Mesendoderm (in vitro differentiated cells): ENCODE measurements around the gene CD38.

ENCODE experiments used
- DNase-seq: peaks from one replicate; pipeline ENCODE4 v3.0.0; 2013
- H2AK5ac ChIP-seq: 2 replicates; pipeline ENCODE4 v1.6.1; 2013; ENCODE audit warnings: low read length, inconsistent platforms
- H2BK120ac ChIP-seq: 2 replicates; pipeline ENCODE4 v1.6.1; 2013; ENCODE audit warnings: low read depth, mild to moderate bottlenecking, low read length, moderate library complexity, mixed read lengths
- H2BK15ac ChIP-seq: replicated peaks from 2 replicates; pipeline ENCODE4 v1.6.1; 2013; ENCODE audit warnings: low read depth, mild to moderate bottlenecking, moderate library complexity
- H2BK5ac ChIP-seq: 2 replicates; pipeline ENCODE4 v1.6.1; 2013; ENCODE audit warnings: low read length, inconsistent platforms
- H3K18ac ChIP-seq: 2 replicates; pipeline ENCODE4 v1.6.1; 2013; ENCODE audit warnings: mild to moderate bottlenecking, low read length, mixed read lengths
- H3K23ac ChIP-seq: one replicate; pipeline ENCODE4 v1.6.1; 2013; ENCODE audit warnings: low read length
- H3K27ac ChIP-seq: 2 replicates; pipeline ENCODE4 v1.5.1; 2013; ENCODE audit warnings: low read depth, mild to moderate bottlenecking, inconsistent platforms, low read length, moderate library complexity
- H3K27me3 ChIP-seq: 2 replicates; pipeline ENCODE4 v1.6.1; 2013; ENCODE audit warnings: low read length, control low read depth, mild to moderate bottlenecking, inconsistent platforms; ENCODE audit not compliant: insufficient read depth, poor library complexity
- H3K36me3 ChIP-seq: 2 replicates; pipeline ENCODE4 v1.6.1; 2013; ENCODE audit warnings: low read length, inconsistent platforms; ENCODE audit not compliant: control insufficient read depth, insufficient read depth
- H3K4ac ChIP-seq: one replicate; pipeline ENCODE4 v1.6.1; 2013; ENCODE audit warnings: low read depth, mild to moderate bottlenecking, low read length, moderate library complexity
- H3K4me1 ChIP-seq: 2 replicates; pipeline ENCODE4 v1.6.1; 2013; ENCODE audit warnings: low read depth, low read length, inconsistent platforms; ENCODE audit not compliant: control insufficient read depth
- H3K4me2 ChIP-seq: 2 replicates; pipeline ENCODE4 v1.6.1; 2013; ENCODE audit warnings: low read length
- H3K4me3 ChIP-seq: 2 replicates; pipeline ENCODE4 v1.5.1; 2013; ENCODE audit warnings: mild to moderate bottlenecking, low read length
- H3K56ac ChIP-seq: one replicate; pipeline ENCODE4 v1.6.1; 2013; ENCODE audit warnings: low read length
- H3K79me1 ChIP-seq: 2 replicates; pipeline ENCODE4 v1.6.1; 2013; ENCODE audit warnings: low read length, inconsistent platforms
- H3K79me2 ChIP-seq: 2 replicates; pipeline ENCODE4 v1.6.1; 2013; ENCODE audit warnings: mild to moderate bottlenecking, low read length; ENCODE audit not compliant: control insufficient read depth, insufficient read depth
- H3K9ac ChIP-seq: 2 replicates; pipeline ENCODE4 v1.6.1; 2013; ENCODE audit warnings: low read length, inconsistent platforms
- H4K5ac ChIP-seq: one replicate; pipeline ENCODE4 v1.6.1; 2013; ENCODE audit warnings: low read length
- H4K8ac ChIP-seq: one replicate; pipeline ENCODE4 v1.6.1; 2013; ENCODE audit warnings: low read depth, mild to moderate bottlenecking, control low read depth, low read length, moderate library complexity
- WGBS: extraction: QIAGEN DNeasy Blood & Tissue Kit; methylation state at CpG from one replicate; pipeline ENCODE4 v1.1.7; 2013; ENCODE audit warnings: low lambda C conversion rate, missing lambda C conversion rate; ENCODE audit not compliant: insufficient coverage; ENCODE audit errors: extremely low coverage; 5-methylcytosine and 5-hydroxymethylcytosine counted together

CD38 gene

DNA sequence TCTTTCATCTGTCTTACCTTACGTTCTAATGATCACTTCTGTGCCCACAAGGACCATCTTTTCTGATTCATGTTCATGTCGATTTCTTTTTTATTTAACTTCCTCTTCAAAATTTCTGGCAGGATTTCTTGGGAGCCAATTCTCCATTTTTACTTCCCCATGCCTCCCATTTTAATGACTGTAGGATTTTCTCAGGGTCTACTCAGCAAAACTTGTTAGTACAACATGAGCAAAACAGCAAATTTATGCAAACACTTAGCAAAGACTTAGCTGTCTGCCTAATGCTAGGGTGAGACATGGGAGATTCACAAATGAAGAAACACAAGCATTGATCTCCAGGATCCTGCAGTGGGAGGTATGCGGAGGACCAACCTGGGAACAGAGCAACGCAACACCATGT lies 5.5 kb downstream of the CD38 start:
- H3K4ac ChIP-seq: no peak overlapping the region
- peaks cover 7% of the 10 kb centered on the region for H3K27me3 ChIP-seq
- DNase-seq: no peak
- H3K79me1 ChIP-seq: no peaks in the 10 kb centered on the region
- no peak overlapping the region for H4K8ac ChIP-seq
- no peak overlapping the region for H3K9ac ChIP-seq
- H3K56ac ChIP-seq: no peak overlapping the region
- H3K18ac ChIP-seq: no peak overlapping the region
- WGBS: no CpG with 5 or more reads among the region's 4 CpGs
- no peak overlapping the region for H4K5ac ChIP-seq
- no peak overlapping the region for H3K4me3 ChIP-seq
- H3K4me1 ChIP-seq: no peaks in the 10 kb centered on the region
- H2BK5ac ChIP-seq: no peak overlapping the region
- no peak overlapping the region for H2AK5ac ChIP-seq
- peak overlapping the region; percentile 50 for H3K23ac ChIP-seq
- no peaks in the 10 kb centered on the region for H3K79me2 ChIP-seq
- H3K27ac ChIP-seq: no peak overlapping the region
- H3K4me2 ChIP-seq: no peak overlapping the region
- H2BK15ac ChIP-seq: no peak overlapping the region
- no peak overlapping the region for H2BK120ac ChIP-seq
- no peaks in the 10 kb centered on the region for H3K36me3 ChIP-seq

DNA sequence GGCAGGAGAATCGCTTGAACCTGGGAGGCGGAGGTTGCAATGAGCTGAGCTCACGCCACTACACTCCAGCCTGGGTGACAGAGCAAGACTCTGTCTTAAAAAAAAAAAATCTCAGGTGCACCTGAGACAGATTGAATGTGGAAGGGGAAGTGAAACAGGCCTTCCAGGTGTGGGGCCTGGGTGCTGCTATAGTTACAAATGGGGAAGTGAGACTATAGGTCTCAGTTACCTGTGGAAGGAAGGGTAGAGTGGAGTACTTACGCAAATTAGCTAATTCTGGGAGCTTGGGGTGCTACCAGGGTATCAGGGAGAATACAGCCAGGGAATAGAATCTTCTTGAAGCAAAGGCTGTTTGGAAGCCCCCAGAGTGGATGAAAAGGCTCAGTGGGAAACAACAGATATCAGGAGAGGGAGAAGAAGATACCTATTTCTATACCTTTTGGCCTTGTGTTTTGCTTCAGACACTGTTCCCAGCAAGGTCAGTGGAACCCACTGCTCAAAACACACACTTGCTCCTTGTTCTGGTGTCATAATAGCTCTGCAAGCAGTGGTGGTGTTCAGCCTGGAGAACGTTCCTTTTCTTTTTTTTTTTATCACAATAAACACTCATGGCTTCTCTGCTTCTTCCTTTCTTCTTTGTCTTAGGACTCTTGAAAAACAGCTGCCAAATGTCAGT lies 7.0 kb downstream of the CD38 start:
- no CpG with 5 or more reads among the region's 5 CpGs for WGBS
- no peak overlapping the region for H3K4me2 ChIP-seq
- H3K27ac ChIP-seq: no peak overlapping the region
- H3K9ac ChIP-seq: no peak overlapping the region
- no peak overlapping the region for H4K8ac ChIP-seq
- H3K79me2 ChIP-seq: no peaks in the 10 kb centered on the region
- no peak overlapping the region for H3K4ac ChIP-seq
- no peaks in the 10 kb centered on the region for H3K36me3 ChIP-seq
- H4K5ac ChIP-seq: no peak overlapping the region
- no peak overlapping the region for H2BK120ac ChIP-seq
- no peaks in the 10 kb centered on the region for H3K27me3 ChIP-seq
- no peak overlapping the region for H2BK5ac ChIP-seq
- no peak overlapping the region for H3K4me3 ChIP-seq
- no peaks in the 10 kb centered on the region for H3K79me1 ChIP-seq
- DNase-seq: no peak
- no peak overlapping the region for H2BK15ac ChIP-seq
- no peak overlapping the region for H3K56ac ChIP-seq
- no peaks in the 10 kb centered on the region for H3K4me1 ChIP-seq
- H3K23ac ChIP-seq: no peak overlapping the region
- no peak overlapping the region for H3K18ac ChIP-seq
- H2AK5ac ChIP-seq: no peak overlapping the region

DNA sequence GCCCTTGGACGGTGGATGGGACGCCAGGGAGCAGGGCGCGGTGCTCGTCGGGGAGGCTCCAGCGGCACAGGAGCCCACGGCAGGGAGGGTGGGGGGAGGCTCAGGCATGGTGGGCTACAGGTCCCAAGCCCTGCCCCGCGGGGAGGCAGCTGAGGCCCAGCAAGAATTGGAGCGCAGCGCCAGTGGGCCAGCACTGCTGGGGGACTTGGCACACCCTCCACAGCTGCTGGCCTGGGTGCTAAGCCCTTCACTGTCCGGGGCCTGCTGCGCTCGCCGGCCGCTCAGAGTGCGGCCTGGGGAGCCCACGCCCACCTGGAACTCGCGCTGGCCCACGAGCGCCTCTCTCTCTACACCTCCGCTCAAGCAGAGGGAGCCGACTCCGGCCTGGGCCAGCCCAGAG lies 8.6 kb downstream of the CD38 start:
- H3K27ac ChIP-seq: no peak overlapping the region
- H2BK5ac ChIP-seq: no peak overlapping the region
- no peaks in the 10 kb centered on the region for H3K79me2 ChIP-seq
- no peaks in the 10 kb centered on the region for H3K36me3 ChIP-seq
- H3K23ac ChIP-seq: no peak overlapping the region
- no peak overlapping the region for H3K9ac ChIP-seq
- no peak overlapping the region for H3K4me3 ChIP-seq
- H3K4me1 ChIP-seq: no peaks in the 10 kb centered on the region
- H2BK15ac ChIP-seq: no peak overlapping the region
- H4K8ac ChIP-seq: no peak overlapping the region
- no peaks in the 10 kb centered on the region for H3K79me1 ChIP-seq
- DNase-seq: no peak
- H2BK120ac ChIP-seq: no peak overlapping the region
- H2AK5ac ChIP-seq: no peak overlapping the region
- no peak overlapping the region for H3K4me2 ChIP-seq
- no peak overlapping the region for H3K4ac ChIP-seq
- H3K56ac ChIP-seq: no peak overlapping the region
- WGBS: no CpG with 5 or more reads among the region's 26 CpGs
- H3K27me3 ChIP-seq: no peaks in the 10 kb centered on the region
- H3K18ac ChIP-seq: no peak overlapping the region
- H4K5ac ChIP-seq: no peak overlapping the region

DNA sequence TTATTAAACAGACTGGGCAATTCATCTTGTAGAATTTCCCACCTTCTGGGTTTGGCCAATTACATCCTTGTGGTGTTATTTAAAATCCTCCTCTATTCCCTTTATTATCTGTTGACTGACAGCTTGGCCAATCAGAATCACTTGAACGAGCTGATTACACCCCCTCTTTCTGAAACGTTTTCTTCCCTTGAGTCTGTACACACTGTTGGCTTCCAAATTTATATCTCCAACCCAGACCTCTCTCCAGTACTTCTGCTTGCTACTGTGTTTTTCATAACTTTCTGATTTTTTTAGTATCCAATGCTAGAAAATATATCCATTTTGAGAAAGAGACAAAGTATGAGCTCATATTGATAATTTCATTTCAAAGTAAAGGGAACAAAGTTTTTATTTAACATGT lies 14.8 kb downstream of the CD38 start:
- Histone ChIP-seq H3K23ac (no peak overlapping the region), H2BK5ac (no peak overlapping the region), H3K27ac (no peak overlapping the region), H3K4me2 (no peak overlapping the region), H3K79me1 (no peaks in the 10 kb centered on the region), H2AK5ac (no peak overlapping the region), H3K27me3 (no peaks in the 10 kb centered on the region), H3K4me1 (no peaks in the 10 kb centered on the region), H3K9ac (no peak overlapping the region), H3K56ac (no peak overlapping the region), H2BK15ac (no peak overlapping the region), H3K18ac (no peak overlapping the region), H3K79me2 (no peaks in the 10 kb centered on the region), H3K36me3 (no peaks in the 10 kb centered on the region), H3K4ac (no peak overlapping the region), H4K5ac (no peak overlapping the region), H4K8ac (no peak overlapping the region), H2BK120ac (no peak overlapping the region), H3K4me3 (no peak overlapping the region)
- WGBS: no CpG with 5 or more reads among the region's 2 CpGs
- no peak for DNase-seq

DNA sequence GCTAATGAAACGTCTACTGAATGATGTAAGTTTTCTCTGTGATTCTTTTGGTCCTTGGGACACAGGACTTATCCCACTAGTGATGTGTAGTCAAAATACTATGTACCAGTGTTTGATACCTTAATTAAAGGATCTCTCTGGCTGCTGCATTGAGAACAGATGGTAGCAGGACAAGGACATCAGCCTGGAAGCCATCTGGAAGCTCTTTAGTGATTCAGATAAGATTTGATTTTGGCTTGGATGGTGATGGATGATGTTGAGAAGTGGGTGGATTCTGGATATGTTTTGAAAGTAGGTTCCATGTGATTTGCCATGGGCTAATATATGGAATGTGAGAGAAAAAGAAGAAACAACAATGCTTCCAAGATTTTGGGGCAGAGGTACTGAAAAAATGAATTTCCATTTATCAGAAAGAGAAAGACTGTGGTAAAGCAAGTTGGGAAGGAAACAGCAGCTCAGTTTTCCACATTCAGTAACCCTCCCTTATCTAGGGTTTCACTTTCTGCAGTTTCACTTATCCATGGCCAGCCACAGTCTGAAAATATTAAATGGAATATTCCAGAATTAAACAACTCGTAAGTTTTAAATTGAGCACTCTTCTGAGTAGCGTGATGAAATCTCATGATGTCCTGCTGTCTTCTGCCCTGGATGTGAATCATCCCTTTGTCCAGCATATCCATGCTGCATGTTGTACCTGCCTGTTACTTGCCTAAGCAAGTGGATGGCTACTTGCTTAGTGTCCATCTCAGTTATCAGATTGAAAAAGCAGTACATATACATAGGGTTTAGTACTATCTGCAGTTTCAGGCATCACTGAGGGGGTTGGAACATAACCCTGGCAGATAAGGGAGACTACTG lies 15.6 kb downstream of the CD38 start:
- Histone ChIP-seq H3K9ac (no peak overlapping the region), H3K18ac (no peak overlapping the region), H3K4me2 (no peak overlapping the region), H3K4me1 (no peaks in the 10 kb centered on the region), H3K79me2 (no peaks in the 10 kb centered on the region), H3K56ac (no peak overlapping the region), H4K5ac (no peak overlapping the region), H2BK15ac (no peak overlapping the region), H3K79me1 (no peaks in the 10 kb centered on the region), H4K8ac (no peak overlapping the region), H2BK5ac (no peak overlapping the region), H3K27ac (no peak overlapping the region), H2AK5ac (no peak overlapping the region), H3K27me3 (no peaks in the 10 kb centered on the region), H3K4ac (no peak overlapping the region), H3K4me3 (no peak overlapping the region), H3K36me3 (no peaks in the 10 kb centered on the region), H2BK120ac (no peak overlapping the region), H3K23ac (no peak overlapping the region)
- DNase-seq: no peak
- WGBS: no CpG with 5 or more reads among the region's 3 CpGs
